Fibroblast of lung (primary cell): ENCODE data around the gene GTF2F2. TPM values are rescaled to one million over a fixed set of nuclear protein-coding genes. Genes with fewer than 3 reads are reported as not detected.

ENCODE experiments used
- DNase-seq, 2 donors: peaks; one replicate each; pipeline versions ENCODE4 v3.0.0 to v3.0.0-alpha.2; 2010; ENCODE audit warnings: low read depth in 2 of 2
- H2AFZ ChIP-seq: 2 replicates; pipeline ENCODE4 v1.5.1; 2012; ENCODE audit warnings: low read length, control low read depth, inconsistent platforms
- H3K27ac ChIP-seq: 2 replicates; pipeline ENCODE4 v1.5.1; 2011; ENCODE audit warnings: low read length, control low read depth; ENCODE audit not compliant: insufficient read depth
- H3K27me3 ChIP-seq: 2 replicates; pipeline ENCODE4 v1.5.1; 2011; ENCODE audit warnings: mild to moderate bottlenecking, low read length; ENCODE audit not compliant: control insufficient read depth, insufficient read depth
- H3K36me3 ChIP-seq: 2 replicates; pipeline ENCODE4 v1.5.1; 2011; ENCODE audit warnings: low read length; ENCODE audit not compliant: control insufficient read depth, insufficient read depth
- H3K4me1 ChIP-seq: 2 replicates; pipeline ENCODE4 v1.5.1; 2011; ENCODE audit warnings: low read length; ENCODE audit not compliant: control insufficient read depth, insufficient read depth; ENCODE audit errors: extremely low read depth
- H3K4me2 ChIP-seq: 2 replicates; pipeline ENCODE4 v1.5.1; 2011; ENCODE audit warnings: low read length, control low read depth; ENCODE audit not compliant: insufficient read depth; ENCODE audit errors: extremely low read depth
- H3K4me3 ChIP-seq, 4 experiments: fragments of 200-600 bp in 1 of 4; sonication (generic) in 1 of 4; replicated peaks in 1 of 4; 2 replicates each; pipeline ENCODE4 v1.5.1; 2011 to 2016; ENCODE audit warnings: low read length in 4 of 4, low read depth in 3 of 4, mild to moderate bottlenecking in 3 of 4, control low read depth in 2 of 4, inconsistent platforms in 1 of 4, mixed read lengths in 1 of 4; ENCODE audit not compliant: insufficient read depth in 1 of 4; ENCODE audit errors: control extremely low read depth in 1 of 4
- H3K79me2 ChIP-seq: 2 replicates; pipeline ENCODE4 v1.5.1; 2012; ENCODE audit warnings: mild to moderate bottlenecking, low read length, inconsistent platforms; ENCODE audit not compliant: control insufficient read depth, insufficient read depth
- H3K9ac ChIP-seq: 2 replicates; pipeline ENCODE4 v1.5.1; 2011; ENCODE audit warnings: mild to moderate bottlenecking, low read length, control low read depth; ENCODE audit not compliant: insufficient read depth
- H3K9me3 ChIP-seq: 2 replicates; pipeline ENCODE4 v1.5.1; 2012; ENCODE audit warnings: low read depth, low read length; ENCODE audit not compliant: control insufficient read depth, insufficient read depth
- H4K20me1 ChIP-seq: 2 replicates; pipeline ENCODE4 v1.5.1; 2011; ENCODE audit warnings: low read length; ENCODE audit not compliant: control insufficient read depth, insufficient read depth; ENCODE audit errors: extremely low read depth
- CTCF ChIP-seq, 2 donors: IDR thresholded peaks in 1 of 2; conservative IDR thresholded peaks in 1 of 2; 1 replicate in 1 of 2; 2 replicates in 1 of 2; pipeline ENCODE4 v1.5.1; 2011 to 2012; ENCODE audit warnings: low read length in 2 of 2, control low read depth in 1 of 2, inconsistent platforms in 1 of 2, low read depth in 1 of 2, mild to moderate bottlenecking in 1 of 2
- EZH2 ChIP-seq: IDR thresholded peaks from 2 replicates; pipeline ENCODE4 v1.5.1; 2012; ENCODE audit warnings: low read length, control low read depth, mild to moderate bottlenecking; ENCODE audit errors: missing control alignments
- polyA plus RNA-seq, 2 donors: library from polyadenylated mRNA; depleted of rRNA in 1 of 2; stranded (reverse) in 1 of 2; unstranded in 1 of 2; fragments of >200 nt; gene quantifications; 2 replicates each; pipeline ENCODE4 v1.2.1, GENCODE V29; 2011 to 2012; ENCODE audit warnings: missing spikeins in 1 of 2
- total RNA-seq: library from RNA; depleted of rRNA; stranded (reverse); fragments of >200 nt; gene quantifications from 2 replicates; pipeline ENCODE4 v1.2.1, GENCODE V29; 2014

The GTF2F2 gene
- total and polyA plus RNA-seq, 2 donors (not counting 1 experiment from before 2014, with no cell fraction given) = 23.4 to 31.7 TPM

DNA sequence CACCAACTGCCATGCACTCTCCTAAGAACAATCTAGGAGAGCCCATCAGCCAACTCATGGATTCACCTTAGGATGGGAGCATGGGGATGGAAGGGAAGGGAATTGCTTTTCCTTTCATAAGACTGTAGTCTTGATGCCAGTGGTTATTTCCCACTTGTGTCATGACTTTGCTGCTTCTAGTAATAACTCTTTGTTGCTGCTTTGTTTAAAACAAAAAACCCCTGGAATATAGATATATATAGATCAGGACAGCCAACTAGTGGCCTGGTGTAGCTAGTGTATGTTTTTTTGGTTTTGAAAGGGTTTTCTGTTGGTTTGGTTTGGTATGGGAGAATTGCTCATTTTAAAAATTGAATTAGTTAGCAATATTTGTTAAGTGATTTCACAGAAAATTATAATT lies 119.8 kb downstream of the GTF2F2 start:
- peaks cover 2% of the 10 kb centered on the region for H3K4me1 ChIP-seq
- no peak overlapping the region for H3K9ac ChIP-seq
- H3K27me3 ChIP-seq = no peaks in the 10 kb centered on the region
- no peak for DNase-seq
- TF ChIP-seq EZH2 (no peak), CTCF (conservative IDR thresholded peaks at IDR 0.05 in 1 of 2, IDR thresholded peaks at IDR 0.05 in 1 of 2; ENCODE audit: low read depth in 1 of 2, low read length in 2 of 2) (no peak)
- H2AFZ ChIP-seq = no peak overlapping the region
- no peak overlapping the region for H3K27ac ChIP-seq
- H3K79me2 ChIP-seq = no peaks in the 10 kb centered on the region
- no peaks in the 10 kb centered on the region for H3K9me3 ChIP-seq
- H4K20me1 ChIP-seq = no peaks in the 10 kb centered on the region
- no peak overlapping the region for H3K4me2 ChIP-seq
- H3K4me3 ChIP-seq = no peak overlapping the region
- H3K36me3 ChIP-seq = no peaks in the 10 kb centered on the region

GRCh38 chr13:45242070-45242469 lies 121.8 kb downstream of the GTF2F2 start:
- Histone ChIP-seq H3K27me3 (no peaks in the 10 kb centered on the region), H4K20me1 (no peaks in the 10 kb centered on the region), H3K79me2 (no peaks in the 10 kb centered on the region), H3K4me2 (no peak overlapping the region), H3K4me1 (no peaks in the 10 kb centered on the region), H2AFZ (no peak overlapping the region), H3K9ac (no peak overlapping the region), H3K9me3 (no peaks in the 10 kb centered on the region), H3K36me3 (no peaks in the 10 kb centered on the region), H3K27ac (no peak overlapping the region), H3K4me3 (no peak overlapping the region)
- TF ChIP-seq CTCF (conservative IDR thresholded peaks at IDR 0.05 in 1 of 2, IDR thresholded peaks at IDR 0.05 in 1 of 2; ENCODE audit: low read depth in 1 of 2, low read length in 2 of 2) (no peak), EZH2 (no peak)
- peak; percentile 37 to 80 for DNase-seq

GRCh38 chr13:45242524-45242923 lies 122.2 kb downstream of the GTF2F2 start:
- Histone ChIP-seq H3K9me3 (no peaks in the 10 kb centered on the region), H3K27me3 (no peaks in the 10 kb centered on the region), H4K20me1 (no peaks in the 10 kb centered on the region), H3K36me3 (no peaks in the 10 kb centered on the region), H3K4me1 (no peaks in the 10 kb centered on the region), H3K4me3 (no peak overlapping the region), H2AFZ (no peak overlapping the region), H3K27ac (no peak overlapping the region), H3K9ac (no peak overlapping the region), H3K4me2 (no peak overlapping the region), H3K79me2 (no peaks in the 10 kb centered on the region)
- no peak for DNase-seq
- TF ChIP-seq CTCF (conservative IDR thresholded peaks at IDR 0.05 in 1 of 2, IDR thresholded peaks at IDR 0.05 in 1 of 2; ENCODE audit: low read depth in 1 of 2, low read length in 2 of 2) (no peak), EZH2 (no peak)
